NCI-H146 treated with DMSO at 0.1 percent for 48 hours (cell line): Measurements from ENCODE around the gene LAMA2.

Experiments
- DNase-seq: peaks from one replicate; lab custom pipeline; 2025; ENCODE audit not compliant: unreplicated experiment; lab: John Stamatoyannopoulos, UW

LAMA2 gene

GRCh38 chr6:129206821-129207220 is 323.9 kb downstream of the LAMA2 start:
- DNase-seq: peak; percentile 72

DNA sequence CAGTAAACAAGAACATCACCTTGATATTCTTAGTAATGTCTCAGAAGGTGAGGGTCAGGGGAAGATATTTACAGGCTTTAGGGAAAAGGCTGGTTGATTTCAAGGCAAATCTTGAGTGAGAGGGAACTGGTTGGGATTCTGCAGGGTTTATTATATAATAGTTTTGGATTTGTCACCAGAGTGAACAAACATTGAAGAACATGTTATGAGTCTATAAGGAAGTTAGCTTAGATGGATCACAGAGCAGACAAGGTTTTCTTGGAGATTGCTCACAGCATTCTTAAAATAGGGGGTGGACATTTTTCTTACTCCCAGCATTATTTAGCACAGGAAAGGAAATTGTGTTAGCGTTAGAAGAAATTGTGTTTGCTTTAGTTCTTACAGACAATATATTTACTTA is 324.9 kb downstream of the LAMA2 start:
- DNase-seq: no peak

DNA sequence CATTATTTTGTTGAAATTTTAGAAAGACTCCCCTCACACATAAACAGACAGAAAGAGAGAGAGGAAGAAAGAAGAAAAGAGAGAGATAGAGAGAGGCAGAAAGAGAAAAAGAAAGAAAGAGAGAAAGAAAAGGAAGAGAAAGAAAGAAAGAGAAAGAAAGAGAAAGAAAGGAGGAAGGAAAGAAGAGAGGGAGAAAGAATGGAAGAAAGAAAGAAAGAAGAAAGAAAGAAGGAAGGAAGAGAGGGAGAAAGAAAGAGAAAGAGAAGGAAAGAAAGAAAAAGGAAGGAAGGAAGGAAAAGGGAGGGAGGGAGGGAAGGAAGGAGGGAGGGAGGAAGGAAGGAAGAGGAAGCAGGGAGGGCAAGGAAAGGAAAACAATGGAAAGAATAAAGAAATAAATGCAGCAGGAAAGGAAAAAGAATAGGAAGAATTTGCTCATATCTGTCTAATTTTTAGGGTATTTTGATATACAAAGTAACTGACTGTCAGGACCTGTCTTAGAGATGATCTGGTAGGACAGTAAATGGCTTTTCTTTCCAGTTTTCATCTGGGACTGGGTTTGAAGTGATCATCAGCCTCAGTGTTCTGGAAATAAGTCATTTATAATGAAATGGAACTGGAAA is 325.6 kb downstream of the LAMA2 start:
- no peak for DNase-seq

- no peak for DNase-seq
Observed at GRCh38 chr6:129209355-129209754, 326.4 kb downstream of the LAMA2 start.

- DNase-seq: no peak
Observed at GRCh38 chr6:129210684-129211083, 327.7 kb downstream of the LAMA2 start.

- DNase-seq: no peak
Observed at GRCh38 chr6:129211626-129212025, 328.7 kb downstream of the LAMA2 start.

DNA sequence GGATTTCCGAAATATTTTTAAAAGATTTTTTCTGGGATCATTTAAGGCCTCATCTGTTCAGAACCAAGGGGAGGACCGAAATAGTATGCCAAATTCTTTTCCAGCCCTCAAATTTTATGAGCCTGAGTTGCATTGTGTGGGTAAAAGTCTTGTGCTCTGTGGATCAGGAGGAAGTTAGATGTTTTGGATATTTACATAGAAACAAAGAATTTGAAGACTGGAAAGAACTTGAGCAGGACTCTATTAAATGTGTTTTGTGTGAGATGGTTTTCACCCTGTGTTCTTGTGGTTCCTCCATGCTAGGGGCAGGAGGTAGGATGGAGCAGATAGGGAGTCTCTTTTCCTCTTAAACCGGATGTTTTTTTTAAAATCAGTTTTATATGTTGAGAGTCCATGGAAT is 329.1 kb downstream of the LAMA2 start:
- DNase-seq: no peak

- no peak for DNase-seq
Observed at GRCh38 chr6:129215246-129215645, 332.3 kb downstream of the LAMA2 start.

DNA sequence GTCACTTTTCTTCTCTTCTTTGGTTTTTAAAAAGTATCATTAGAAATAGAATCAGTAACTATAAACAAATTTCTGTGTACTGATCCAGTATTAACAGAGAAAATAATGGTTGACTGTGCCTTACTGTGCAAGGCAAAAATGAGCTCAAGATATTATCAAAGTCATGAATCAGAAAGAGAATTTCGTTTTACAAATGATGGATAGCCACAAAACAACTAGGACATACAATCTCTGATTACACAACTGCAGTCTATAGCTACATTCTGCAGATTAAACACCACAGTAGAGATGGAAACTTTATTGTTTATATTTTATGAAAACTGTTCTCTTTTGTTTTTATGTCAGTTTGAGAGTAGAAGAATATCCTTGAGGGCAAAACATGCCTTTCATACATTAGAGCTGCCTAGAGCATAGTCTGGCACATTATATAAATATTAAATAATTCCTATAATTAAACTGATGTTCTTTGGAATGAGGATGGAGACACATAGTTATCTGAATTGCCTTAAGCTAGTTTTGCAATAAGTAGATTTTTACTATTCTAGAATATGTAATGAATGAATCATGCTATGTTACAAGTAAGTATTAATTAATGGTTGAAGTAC is 333.1 kb downstream of the LAMA2 start:
- no peak for DNase-seq

DNA sequence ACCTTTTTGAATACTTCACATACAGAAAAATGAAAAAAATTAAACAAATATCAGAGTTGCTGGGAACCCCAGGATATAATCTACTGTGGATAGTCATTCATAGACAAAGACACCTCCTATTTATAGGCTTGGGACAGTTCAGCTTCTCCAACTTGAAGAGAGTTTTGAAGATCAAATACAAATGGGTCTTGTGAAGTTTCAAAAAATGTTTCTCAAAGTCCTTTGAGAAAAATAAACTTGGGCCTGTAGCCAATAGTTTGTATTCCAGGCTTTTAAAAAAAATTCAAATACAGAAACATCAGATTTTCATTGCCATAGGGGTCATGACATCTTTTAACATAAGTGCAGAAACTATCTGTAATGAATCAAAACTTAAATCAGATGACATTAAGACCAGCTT is 334.8 kb downstream of the LAMA2 start:
- no peak for DNase-seq

- DNase-seq: no peak
Observed at GRCh38 chr6:129233458-129234134, 350.7 kb downstream of the LAMA2 start.

GRCh38 chr6:129235167-129236000 is 352.4 kb downstream of the LAMA2 start:
- no peak for DNase-seq

- no peak for DNase-seq
Observed at GRCh38 chr6:129236001-129236517, 353.1 kb downstream of the LAMA2 start.

DNA sequence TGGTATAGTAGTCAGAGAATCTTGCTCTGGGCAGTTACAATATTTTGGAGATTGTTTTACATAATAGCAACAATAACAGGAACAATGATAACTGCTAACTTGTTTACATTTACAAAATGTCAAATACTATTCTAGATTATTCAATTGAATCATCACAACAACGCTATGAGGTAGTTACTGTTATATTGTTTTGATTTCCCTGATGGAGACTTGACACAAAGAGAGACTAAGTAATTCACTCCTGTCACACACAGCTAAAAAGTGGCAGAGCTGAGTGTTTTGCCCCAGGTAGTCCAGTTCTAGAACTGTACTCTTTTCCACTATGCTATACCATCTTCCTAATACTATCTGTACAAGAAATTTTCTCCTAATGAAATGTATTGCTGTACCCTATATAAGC is 356.1 kb downstream of the LAMA2 start:
- DNase-seq: no peak

DNA sequence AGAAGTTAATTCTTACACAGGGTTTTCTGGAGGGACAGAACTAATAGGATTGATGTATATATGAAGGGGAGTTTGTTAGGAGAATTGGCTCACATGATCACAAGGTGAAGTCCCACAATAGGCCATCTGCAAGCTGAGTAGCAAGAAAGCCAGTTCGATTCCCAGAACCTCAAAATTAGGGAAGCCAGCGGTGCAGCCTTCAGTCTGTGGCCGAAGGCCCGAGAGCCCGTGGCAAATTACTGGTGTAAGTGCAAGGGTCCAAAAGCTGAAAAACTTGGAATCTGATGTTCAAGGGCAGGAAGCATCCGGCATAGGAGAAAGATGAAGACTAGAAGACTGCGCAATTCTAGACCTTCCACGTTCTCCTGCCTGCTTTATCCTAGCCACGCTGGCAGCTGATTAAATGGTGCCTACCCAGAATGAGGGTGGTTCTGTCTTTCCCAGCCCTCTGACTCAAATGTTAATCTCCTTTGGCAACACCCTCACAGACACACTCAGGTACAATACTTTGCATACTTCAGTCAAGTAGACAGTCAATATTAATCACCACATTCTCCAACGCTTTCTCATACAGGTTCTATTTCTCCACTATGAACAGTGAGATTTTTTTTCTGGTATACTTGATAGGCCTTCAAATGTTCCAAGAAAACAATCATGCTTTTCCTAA is 357.0 kb downstream of the LAMA2 start:
- no peak for DNase-seq

DNA sequence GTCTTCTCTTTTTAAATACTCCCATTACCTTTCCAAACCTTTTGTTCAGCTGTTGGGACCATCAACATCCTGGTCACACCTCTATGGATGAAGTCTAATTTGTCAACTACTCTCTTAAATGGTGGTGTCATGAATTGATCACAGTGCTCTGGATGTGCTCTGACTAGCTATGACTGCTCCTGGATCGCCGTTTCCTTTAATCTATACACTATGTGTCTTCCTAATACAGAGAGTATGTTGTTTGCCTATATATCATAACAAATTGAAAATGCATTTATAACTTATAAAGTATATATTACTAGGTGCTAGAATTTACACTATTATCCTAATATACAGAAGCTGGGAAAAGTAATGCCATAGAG is 357.5 kb downstream of the LAMA2 start:
- no peak for DNase-seq

DNA sequence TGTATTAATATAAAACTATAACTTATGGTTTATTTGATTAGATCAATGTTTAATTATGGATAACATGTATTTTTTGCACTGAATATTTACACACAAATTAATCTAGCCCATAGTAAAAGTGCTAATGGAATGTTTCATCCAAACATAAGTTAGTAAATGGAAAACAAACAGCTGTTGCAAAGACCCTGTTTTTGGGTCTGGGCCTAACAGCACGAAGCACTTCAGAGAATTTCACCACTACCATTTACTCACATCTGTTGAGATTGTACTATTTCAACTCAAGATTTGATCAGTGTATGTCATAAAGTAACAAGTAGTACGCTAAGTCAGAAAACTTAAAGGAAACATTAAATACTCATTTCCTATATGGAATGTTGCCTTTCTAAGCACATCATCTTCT is 359.6 kb downstream of the LAMA2 start:
- no peak for DNase-seq

DNA sequence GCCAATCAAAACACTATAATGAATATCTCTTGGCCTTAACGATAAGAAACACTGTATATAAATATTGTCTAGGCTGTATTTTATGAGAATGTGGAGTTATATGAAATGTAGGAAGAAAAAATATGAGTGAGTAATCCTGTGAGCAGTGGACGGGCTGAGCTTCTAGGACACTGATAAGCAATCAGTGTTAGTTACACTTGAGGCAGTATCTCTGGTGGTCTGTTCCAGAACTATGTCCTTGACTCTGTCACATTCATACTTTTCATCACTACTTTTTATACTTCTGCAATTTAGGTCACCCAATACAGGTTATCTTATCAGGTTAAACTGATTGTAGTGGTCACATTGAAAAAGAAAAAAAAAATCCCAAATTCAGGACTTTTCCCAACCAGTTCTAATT is 360.4 kb downstream of the LAMA2 start:
- DNase-seq: no peak

GRCh38 chr6:129248946-129249345 is 366.0 kb downstream of the LAMA2 start:
- DNase-seq: no peak

DNA sequence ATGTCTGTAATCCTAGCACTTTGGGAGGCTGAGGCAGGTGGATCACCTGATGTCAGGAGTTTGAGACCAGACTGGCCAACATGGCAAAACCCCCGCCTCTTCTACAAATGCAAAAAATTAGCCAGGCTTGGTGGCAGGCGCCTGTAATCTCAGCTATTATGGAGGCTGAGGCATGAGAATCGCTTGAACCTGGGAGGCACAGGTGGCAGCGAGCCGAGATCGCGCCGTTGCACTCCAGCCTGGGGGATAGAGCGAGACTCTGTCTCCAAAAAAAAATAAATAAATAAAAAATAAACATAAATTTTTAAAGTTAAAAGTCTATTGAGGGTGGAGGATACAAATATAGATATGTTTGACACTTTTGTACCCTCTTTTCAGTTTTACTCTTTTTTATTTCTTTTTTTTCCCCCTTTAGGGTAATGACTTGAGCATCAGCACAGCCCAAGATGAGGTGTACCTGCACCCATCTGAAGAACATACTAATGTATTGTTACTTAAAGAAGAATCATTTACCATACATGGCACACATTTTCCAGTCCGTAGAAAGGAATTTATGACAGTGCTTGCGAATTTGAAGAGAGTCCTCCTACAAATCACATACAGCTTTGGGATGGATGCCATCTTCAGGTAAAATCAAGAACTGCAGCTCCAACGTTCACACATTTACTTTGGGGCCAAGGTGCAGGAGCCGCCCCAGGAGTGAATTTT is 368.9 kb downstream of the LAMA2 start:
- DNase-seq: peak; percentile 83
